ENCODE results near the gene ANO10.

GRCh38 chr3:43484926-43485488 lies 136.8 kb downstream of the ANO10 start:
- no peak for TF ChIP-seq CTCF (conservative IDR thresholded peaks at IDR 0.05; ENCODE audit: low read depth, low read length)
- no peak for TF ChIP-seq EZH2 (IDR thresholded peaks at IDR 0.05; ENCODE audit: borderline replicate concordance, low read depth, low read length, poor library complexity, severe bottlenecking)
